GM04503 (cell line): ENCODE measurements around the gene FRMD4A.

Experiments
- DNase-seq: peaks from one replicate; pipeline ENCODE4 v3.0.0-alpha.2; 2012; ENCODE audit warnings: low read depth

The FRMD4A gene

GRCh38 chr10:14186245-14186644, 144.5 kb downstream of the FRMD4A start:
- no peak for DNase-seq

- no peak for DNase-seq
Measured at GRCh38 chr10:14185316-14186045, 145.2 kb downstream of the FRMD4A start.

GRCh38 chr10:14184841-14185315, 145.8 kb downstream of the FRMD4A start:
- DNase-seq: no peak

- no peak for DNase-seq
Measured at GRCh38 chr10:14182781-14183180, 147.9 kb downstream of the FRMD4A start.

GRCh38 chr10:14181567-14181936, 149.2 kb downstream of the FRMD4A start:
- DNase-seq: no peak

- DNase-seq: no peak
Measured at GRCh38 chr10:14180911-14181566, 149.7 kb downstream of the FRMD4A start.

GRCh38 chr10:14179251-14179650, 151.5 kb downstream of the FRMD4A start:
- no peak for DNase-seq

- DNase-seq: no peak
Measured at GRCh38 chr10:14173706-14174594, 156.8 kb downstream of the FRMD4A start.

- DNase-seq: no peak
Measured at GRCh38 chr10:14173391-14173705, 157.4 kb downstream of the FRMD4A start.

GRCh38 chr10:14172336-14172950, 158.3 kb downstream of the FRMD4A start:
- no peak for DNase-seq

- no peak for DNase-seq
Measured at GRCh38 chr10:14171336-14171735, 159.4 kb downstream of the FRMD4A start.

- DNase-seq: no peak
Measured at GRCh38 chr10:14163377-14164086, 167.2 kb downstream of the FRMD4A start.

GRCh38 chr10:14162629-14163344, 167.9 kb downstream of the FRMD4A start:
- DNase-seq: no peak

GRCh38 chr10:14162061-14162460, 168.7 kb downstream of the FRMD4A start:
- no peak for DNase-seq

- DNase-seq: no peak
Measured at GRCh38 chr10:14160299-14160698, 170.4 kb downstream of the FRMD4A start.

GRCh38 chr10:14158575-14158974, 172.1 kb downstream of the FRMD4A start:
- no peak for DNase-seq

GRCh38 chr10:14156104-14156503, 174.6 kb downstream of the FRMD4A start:
- no peak for DNase-seq

GRCh38 chr10:14153570-14154055, 177.1 kb downstream of the FRMD4A start:
- DNase-seq: no peak

GRCh38 chr10:14151571-14151970, 179.2 kb downstream of the FRMD4A start:
- no peak for DNase-seq

GRCh38 chr10:14150526-14150925, 180.2 kb downstream of the FRMD4A start:
- no peak for DNase-seq

- DNase-seq: no peak
Measured at GRCh38 chr10:14146501-14146900, 184.2 kb downstream of the FRMD4A start.
